22Rv1 (cell line): ENCODE results near the gene LYG1.

Experiments used
- ZFX ChIP-seq: fragments of 450-650 bp; IDR thresholded peaks from 2 replicates; pipeline ENCODE4 v1.6.1; 2017; ENCODE audit warnings: antibody characterized with exemption, borderline replicate concordance
- TF ChIP-seq, protein P1 (sequence below): fragments of 450-650 bp; IDR thresholded peaks from 2 replicates; pipeline ENCODE4 v1.5.1; 2017; ENCODE audit warnings: mild to moderate bottlenecking

DNA sequence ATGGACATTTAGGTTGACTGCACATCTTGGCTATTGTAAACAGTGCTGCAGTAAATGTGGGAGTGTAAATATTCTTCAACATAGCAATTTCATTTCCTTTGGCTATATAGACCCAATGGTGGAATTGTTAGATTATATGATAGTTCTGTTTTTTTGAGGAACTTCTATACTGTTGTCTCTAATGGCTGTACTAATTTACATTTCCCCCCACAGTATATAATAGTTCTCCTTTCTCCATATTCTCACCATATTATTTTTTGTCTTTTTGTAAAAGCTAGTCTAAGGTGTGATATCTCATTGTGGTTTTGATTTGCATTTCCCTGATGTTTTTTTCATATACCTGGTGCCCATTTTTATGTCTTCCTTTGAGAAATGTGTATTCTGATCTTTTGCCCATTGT is 49.2 kb upstream of the LYG1 start:
- TF ChIP-seq, protein P1, sequence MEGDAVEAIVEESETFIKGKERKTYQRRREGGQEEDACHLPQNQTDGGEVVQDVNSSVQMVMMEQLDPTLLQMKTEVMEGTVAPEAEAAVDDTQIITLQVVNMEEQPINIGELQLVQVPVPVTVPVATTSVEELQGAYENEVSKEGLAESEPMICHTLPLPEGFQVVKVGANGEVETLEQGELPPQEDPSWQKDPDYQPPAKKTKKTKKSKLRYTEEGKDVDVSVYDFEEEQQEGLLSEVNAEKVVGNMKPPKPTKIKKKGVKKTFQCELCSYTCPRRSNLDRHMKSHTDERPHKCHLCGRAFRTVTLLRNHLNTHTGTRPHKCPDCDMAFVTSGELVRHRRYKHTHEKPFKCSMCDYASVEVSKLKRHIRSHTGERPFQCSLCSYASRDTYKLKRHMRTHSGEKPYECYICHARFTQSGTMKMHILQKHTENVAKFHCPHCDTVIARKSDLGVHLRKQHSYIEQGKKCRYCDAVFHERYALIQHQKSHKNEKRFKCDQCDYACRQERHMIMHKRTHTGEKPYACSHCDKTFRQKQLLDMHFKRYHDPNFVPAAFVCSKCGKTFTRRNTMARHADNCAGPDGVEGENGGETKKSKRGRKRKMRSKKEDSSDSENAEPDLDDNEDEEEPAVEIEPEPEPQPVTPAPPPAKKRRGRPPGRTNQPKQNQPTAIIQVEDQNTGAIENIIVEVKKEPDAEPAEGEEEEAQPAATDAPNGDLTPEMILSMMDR, result no peak
- no peak for TF ChIP-seq ZFX
